Activated T-cell treated with anti-CD3 and anti-CD28 coated beads, Interleukin-2, amount 50 U/mL, for 4 hours (primary cell): ENCODE data around the gene XPR1. TPM values are rescaled to one million over a fixed set of nuclear protein-coding genes. Genes with fewer than 3 reads are reported as not detected.
"Not testable (repeated sequence)": the region's sequence is repeated elsewhere in the genome, so short reads cannot be mapped to it uniquely, and the experiment has no call there.

ENCODE experiments used
- ATAC-seq, 2 donors: fragments of 200-7000 bp; cut with Tn5 transposase; one replicate each; pipeline ENCODE4 v1.10.0; 2021
- DNase-seq: peaks from one replicate; pipeline ENCODE4 v3.0.0-alpha.2; 2020
- H3K27me3 Mint-ChIP-seq: one replicate; pipeline ENCODE4 v1.8.0; 2021; ENCODE audit warnings: low read depth, mixed read lengths
- H3K36me3 Mint-ChIP-seq: one replicate; pipeline ENCODE4 v1.8.0; 2022; ENCODE audit warnings: mixed read lengths; ENCODE audit not compliant: insufficient read depth
- H3K4me1 Mint-ChIP-seq: one replicate; pipeline ENCODE4 v1.8.0; 2021; ENCODE audit warnings: low read depth, mixed read lengths
- H3K4me3 Mint-ChIP-seq: one replicate; pipeline ENCODE4 v1.8.0; 2021; ENCODE audit warnings: mild to moderate bottlenecking, moderate library complexity, mixed read lengths
- H3K9me3 Mint-ChIP-seq: one replicate; pipeline ENCODE4 v1.8.0; 2021; ENCODE audit warnings: mixed read lengths
- total RNA-seq, 3 donors: library from RNA; stranded (reverse); gene quantifications; one replicate each; pipeline ENCODE4 v1.2.1, GENCODE V29; 2021

XPR1 gene
- total RNA-seq, 3 donors from 2014 or later: 25.2 to 26.7 (median 25.8) TPM

DNA sequence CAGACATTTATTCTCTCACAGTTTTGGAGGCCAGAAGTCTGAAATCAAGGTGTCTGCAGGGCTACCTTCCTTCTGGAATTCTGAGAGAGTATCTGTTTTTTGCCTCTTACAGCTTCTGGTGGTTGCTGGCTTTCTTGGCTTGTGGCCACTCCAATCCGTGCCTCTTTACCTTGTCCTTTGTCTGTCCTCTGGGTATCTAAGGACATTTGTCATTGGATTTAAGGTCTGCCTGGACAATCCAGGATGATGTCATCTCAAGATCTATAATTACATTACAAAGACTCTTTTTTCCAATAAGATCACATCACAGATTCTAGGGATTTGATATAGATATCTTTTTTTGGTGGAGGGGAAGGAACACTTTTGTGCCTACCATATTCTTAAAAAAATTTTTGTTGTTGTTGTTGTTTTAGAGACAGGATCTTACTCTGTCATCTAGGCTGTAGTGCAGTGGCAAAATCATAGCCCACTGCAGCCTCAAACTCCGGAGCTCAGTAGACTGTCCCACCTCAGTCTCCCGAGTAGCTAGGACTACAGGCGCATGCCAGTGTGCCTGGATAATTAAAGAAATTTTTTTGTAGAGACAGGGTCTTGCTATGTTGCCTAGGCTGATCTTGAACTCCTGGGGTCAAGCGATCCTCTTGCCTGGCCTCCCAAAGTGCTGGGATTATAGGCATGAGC, 61.9 kb downstream of the XPR1 start:
- H3K27me3 Mint-ChIP-seq: no peaks in the 10 kb centered on the region
- peaks cover 44% of the 10 kb centered on the region for H3K9me3 Mint-ChIP-seq
- H3K4me1 Mint-ChIP-seq: peaks cover 31% of the 10 kb centered on the region
- DNase-seq: no peak
- peaks cover 44% of the 10 kb centered on the region for H3K36me3 Mint-ChIP-seq
- no peak overlapping the region for H3K4me3 Mint-ChIP-seq
- ATAC-seq: no peak

DNA sequence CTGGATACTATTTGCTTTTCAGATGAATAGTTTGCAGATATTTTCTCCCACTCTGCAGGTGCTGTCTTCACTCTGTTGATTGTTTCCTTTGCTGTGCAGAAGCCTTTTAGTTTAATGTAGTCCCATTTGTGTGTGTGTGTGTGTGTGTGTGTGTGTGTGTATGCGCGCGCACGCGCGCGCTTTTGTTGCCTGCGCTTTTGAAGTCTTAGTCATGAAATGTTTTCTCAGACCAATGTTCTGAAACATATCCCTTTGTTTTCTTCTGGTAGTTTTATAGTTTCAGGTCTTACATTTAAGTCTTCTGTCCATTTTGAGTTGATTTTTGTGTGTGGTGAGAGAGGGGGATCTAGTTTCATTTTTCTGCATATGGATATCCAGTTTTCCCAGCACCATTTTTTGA, 63.5 kb downstream of the XPR1 start:
- Mint-ChIP-seq H3K4me3 (no peak overlapping the region), H3K9me3 (peaks cover 47% of the 10 kb centered on the region), H3K4me1 (peaks cover 31% of the 10 kb centered on the region), H3K36me3 (peaks cover 47% of the 10 kb centered on the region), H3K27me3 (no peaks in the 10 kb centered on the region)
- DNase-seq (no peak), ATAC-seq (no peak)

DNA sequence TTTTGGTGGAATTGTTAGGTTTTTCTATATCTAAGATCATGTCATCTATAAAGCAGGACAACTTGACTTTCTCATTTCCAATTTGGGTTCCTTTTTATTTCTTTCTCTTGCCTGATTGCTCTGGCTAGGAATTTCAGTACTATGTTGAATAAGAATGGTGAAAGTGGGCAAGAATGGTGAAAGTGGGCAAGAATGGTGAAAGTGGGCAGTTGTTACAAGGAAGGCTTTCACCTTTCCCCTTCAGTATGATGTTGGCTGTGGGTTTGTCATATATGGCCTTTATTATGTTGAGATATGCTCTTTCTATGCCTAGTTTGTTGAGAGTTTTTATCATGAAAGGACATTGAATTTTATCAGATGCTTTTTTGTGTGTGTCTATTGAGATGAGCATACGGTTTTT, 64.5 kb downstream of the XPR1 start:
- H3K4me1 Mint-ChIP-seq: peaks cover 26% of the 10 kb centered on the region
- ATAC-seq (no peak), DNase-seq (no peak)
- no peak overlapping the region for H3K4me3 Mint-ChIP-seq
- no peaks in the 10 kb centered on the region for H3K27me3 Mint-ChIP-seq
- H3K9me3 Mint-ChIP-seq: peaks cover 47% of the 10 kb centered on the region
- peaks cover 47% of the 10 kb centered on the region for H3K36me3 Mint-ChIP-seq

GRCh38 chr1:180698580-180698979, 66.8 kb downstream of the XPR1 start:
- Mint-ChIP-seq H3K27me3 (no peaks in the 10 kb centered on the region), H3K4me3 (no peak overlapping the region), H3K4me1 (peaks cover 9% of the 10 kb centered on the region), H3K36me3 (peaks cover 47% of the 10 kb centered on the region), H3K9me3 (peaks cover 55% of the 10 kb centered on the region)
- ATAC-seq (no peak), DNase-seq (no peak)

DNA sequence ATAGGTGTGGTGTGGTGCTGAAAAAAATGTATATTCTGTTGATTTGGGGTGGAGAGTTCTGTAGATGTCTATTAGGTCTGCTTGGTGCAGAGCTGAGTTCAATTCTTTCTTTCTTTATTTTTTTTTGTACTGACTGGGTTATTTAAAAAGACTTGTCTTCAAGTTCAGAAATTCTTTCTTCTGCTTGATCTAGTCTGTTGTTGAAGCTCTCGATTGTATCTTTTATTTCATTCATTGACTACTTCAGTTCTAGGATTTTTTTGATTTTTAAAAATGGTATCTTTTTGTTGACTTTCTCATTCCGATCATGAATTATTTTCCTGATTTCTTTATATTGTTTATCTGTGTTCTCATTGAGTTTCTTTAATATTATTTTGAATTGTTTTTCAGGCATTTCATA, 70.6 kb downstream of the XPR1 start:
- peaks cover 24% of the 10 kb centered on the region for H3K36me3 Mint-ChIP-seq
- not testable (repeated sequence) for H3K27me3 Mint-ChIP-seq, H3K4me1 Mint-ChIP-seq, ATAC-seq, H3K4me3 Mint-ChIP-seq, DNase-seq
- peaks cover 24% of the 10 kb centered on the region for H3K9me3 Mint-ChIP-seq

DNA sequence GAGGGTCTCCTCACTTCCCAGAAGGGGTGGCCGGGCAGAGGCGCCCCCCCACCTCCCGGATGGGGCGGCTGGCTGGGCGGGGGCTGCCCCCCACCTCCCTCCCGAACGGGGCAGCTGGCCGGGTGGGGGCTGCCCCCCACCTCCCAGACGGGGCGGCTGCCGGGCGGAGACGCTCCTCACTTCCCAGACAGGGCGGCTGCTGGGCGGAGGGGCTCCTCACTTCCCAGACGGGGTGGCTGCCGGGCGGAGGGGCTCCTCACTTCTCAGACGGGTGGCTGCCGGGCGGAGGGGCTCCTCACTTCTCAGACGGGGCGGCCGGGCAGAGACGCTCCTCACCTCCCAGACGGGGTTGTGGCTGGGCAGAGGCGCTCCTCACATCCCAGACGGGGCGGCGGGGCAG, 78.9 kb downstream of the XPR1 start:
- peaks cover 30% of the 10 kb centered on the region for H3K36me3 Mint-ChIP-seq
- ATAC-seq, DNase-seq: not testable (repeated sequence)

GRCh38 chr1:180711260-180711659, 79.4 kb downstream of the XPR1 start:
- H3K4me3 Mint-ChIP-seq, H3K27me3 Mint-ChIP-seq, H3K4me1 Mint-ChIP-seq, ATAC-seq, DNase-seq: not testable (repeated sequence)
- H3K36me3 Mint-ChIP-seq: peaks cover 30% of the 10 kb centered on the region
- H3K9me3 Mint-ChIP-seq: peaks cover 26% of the 10 kb centered on the region

More for the DNA sequence above, 78.9 kb downstream of the XPR1 start:
- not testable (repeated sequence) for H3K27me3 Mint-ChIP-seq, H3K4me3 Mint-ChIP-seq, H3K4me1 Mint-ChIP-seq
- H3K9me3 Mint-ChIP-seq: peaks cover 26% of the 10 kb centered on the region

DNA sequence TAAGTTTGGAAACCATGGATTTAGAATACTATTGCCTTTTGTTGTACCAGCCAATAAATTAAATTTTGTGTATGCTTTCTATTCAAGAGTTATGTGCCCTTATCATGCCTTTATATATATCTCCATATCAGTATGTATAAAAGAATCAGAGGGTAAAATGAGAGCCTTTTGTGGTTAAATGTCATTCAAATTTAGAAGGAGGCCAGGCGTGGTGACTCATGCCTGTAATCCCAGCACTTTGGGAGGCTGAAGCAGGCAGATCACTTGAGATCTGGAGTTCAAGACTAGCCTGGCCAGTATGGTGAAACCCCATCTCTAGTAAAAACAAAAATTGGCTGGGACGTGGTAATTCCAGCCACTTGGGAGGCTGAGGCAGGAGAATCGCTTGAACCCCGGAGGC, 88.9 kb downstream of the XPR1 start:
- Mint-ChIP-seq H3K4me3 (no peak overlapping the region), H3K4me1 (peaks cover 4% of the 10 kb centered on the region), H3K36me3 (peaks cover 13% of the 10 kb centered on the region), H3K27me3 (no peaks in the 10 kb centered on the region), H3K9me3 (peaks cover 9% of the 10 kb centered on the region)
- ATAC-seq: no peak
- DNase-seq: no peak

DNA sequence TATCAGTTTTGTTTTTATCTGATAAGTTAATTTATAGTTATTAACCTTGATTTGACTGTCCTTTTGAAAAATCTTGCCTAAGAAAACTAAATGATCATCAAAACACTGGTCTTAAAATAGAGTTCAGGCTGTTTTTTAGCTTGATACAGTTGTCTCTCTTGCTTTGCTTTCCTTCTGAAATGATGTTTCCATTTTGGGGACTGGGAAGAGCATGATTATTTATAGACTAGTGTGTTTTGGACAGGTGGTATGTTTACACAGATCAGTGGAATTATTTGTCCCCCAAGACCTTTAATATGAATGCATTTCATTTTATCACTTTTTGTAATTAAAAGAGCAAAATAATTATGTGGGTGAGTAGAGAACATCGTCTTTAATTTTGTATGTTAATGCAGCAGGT, 90.8 kb downstream of the XPR1 start:
- Mint-ChIP-seq H3K27me3 (no peaks in the 10 kb centered on the region), H3K4me3 (no peak overlapping the region), H3K9me3 (peaks cover 14% of the 10 kb centered on the region), H3K4me1 (peaks cover 4% of the 10 kb centered on the region), H3K36me3 (peaks cover 15% of the 10 kb centered on the region)
- DNase-seq (no peak), ATAC-seq (no peak)

DNA sequence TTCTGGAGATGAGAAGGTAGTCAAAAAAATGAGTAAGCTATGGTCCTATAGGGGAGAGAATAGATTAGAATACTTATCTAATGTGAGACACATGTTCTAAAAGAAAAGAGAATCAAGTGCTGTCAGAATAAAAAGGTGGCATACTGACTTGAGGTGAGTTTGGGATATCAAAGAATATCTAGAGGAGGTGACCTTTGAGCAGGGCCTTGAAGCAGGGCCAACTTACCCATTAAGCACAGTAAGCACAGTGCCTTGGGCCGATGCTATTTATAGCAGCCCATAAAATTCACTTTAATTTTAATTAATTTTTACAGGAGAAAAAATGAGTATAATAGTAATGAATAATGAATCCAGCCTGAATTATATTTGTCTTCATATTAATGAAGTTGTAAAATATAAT, 92.2 kb downstream of the XPR1 start:
- Mint-ChIP-seq H3K9me3 (peaks cover 23% of the 10 kb centered on the region), H3K4me3 (no peak overlapping the region), H3K36me3 (peaks cover 18% of the 10 kb centered on the region), H3K4me1 (peaks cover 4% of the 10 kb centered on the region), H3K27me3 (no peaks in the 10 kb centered on the region)
- DNase-seq (no peak), ATAC-seq (no peak)

- ATAC-seq, H3K4me1 Mint-ChIP-seq, H3K27me3 Mint-ChIP-seq, DNase-seq, H3K4me3 Mint-ChIP-seq: not testable (repeated sequence)
- Mint-ChIP-seq H3K9me3 (peaks cover 39% of the 10 kb centered on the region), H3K36me3 (peaks cover 28% of the 10 kb centered on the region)
These were observed 94.2 kb downstream of the XPR1 start for GRCh38 chr1:180726024-180726423.

DNA sequence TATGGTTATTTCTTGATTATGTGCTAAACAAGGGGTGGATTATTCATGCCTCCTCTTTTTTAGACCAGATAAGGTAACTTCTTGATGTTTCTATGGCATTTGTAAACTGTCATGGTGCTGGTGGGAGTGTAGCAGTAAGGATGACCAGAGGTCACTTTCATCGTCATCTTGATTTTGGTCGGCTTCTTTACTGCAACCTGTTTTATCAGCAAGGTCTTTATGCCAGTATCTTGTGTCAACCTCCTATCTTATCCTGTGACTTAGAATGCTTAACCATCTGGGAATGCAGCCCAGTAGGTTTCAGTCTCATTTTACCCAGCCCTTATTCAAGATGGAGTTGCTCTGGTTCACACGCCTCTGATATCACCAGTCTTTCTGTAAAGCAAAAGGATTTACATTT, 95.9 kb downstream of the XPR1 start:
- ATAC-seq, H3K4me3 Mint-ChIP-seq, DNase-seq, H3K27me3 Mint-ChIP-seq, H3K4me1 Mint-ChIP-seq: not testable (repeated sequence)
- peaks cover 52% of the 10 kb centered on the region for H3K9me3 Mint-ChIP-seq
- H3K36me3 Mint-ChIP-seq: peaks cover 34% of the 10 kb centered on the region

DNA sequence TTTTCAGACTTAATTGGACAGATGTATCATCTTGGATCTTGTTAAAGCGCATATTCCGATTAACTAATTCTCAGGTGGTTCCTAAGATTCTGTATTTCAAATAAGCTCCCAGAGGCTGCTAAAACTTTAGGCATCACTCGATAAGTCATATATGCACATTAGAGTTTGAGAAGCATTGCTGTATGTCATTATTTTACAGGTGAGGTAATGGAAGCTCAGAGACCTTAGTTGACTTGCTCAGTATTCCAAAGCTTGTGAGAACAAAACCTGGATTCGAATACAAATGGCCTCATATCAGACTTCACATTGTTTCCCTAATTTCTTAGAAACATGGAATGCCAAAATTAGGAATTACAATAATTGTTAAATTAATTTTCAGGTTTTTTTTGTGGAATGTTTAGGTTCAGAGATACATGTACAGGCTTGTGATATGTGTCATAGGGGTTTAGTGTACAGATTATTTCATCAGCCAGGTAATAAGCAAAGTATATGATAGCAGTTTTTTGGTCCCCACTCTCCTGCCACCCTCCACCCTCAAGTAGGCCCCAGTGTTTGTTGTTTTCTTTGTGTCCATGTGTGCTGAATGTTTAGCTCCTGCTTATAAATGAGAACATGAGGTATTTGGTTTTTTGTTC, 96.8 kb downstream of the XPR1 start:
- DNase-seq (no peak), ATAC-seq (no peak)
- Mint-ChIP-seq H3K4me3 (no peak overlapping the region), H3K27me3 (no peaks in the 10 kb centered on the region), H3K4me1 (no peaks in the 10 kb centered on the region), H3K9me3 (peaks cover 61% of the 10 kb centered on the region), H3K36me3 (peaks cover 41% of the 10 kb centered on the region)

- ATAC-seq (no peak), DNase-seq (no peak)
- Mint-ChIP-seq H3K4me1 (no peaks in the 10 kb centered on the region), H3K9me3 (peaks cover 71% of the 10 kb centered on the region), H3K27me3 (no peaks in the 10 kb centered on the region), H3K36me3 (peaks cover 54% of the 10 kb centered on the region), H3K4me3 (no peak overlapping the region)
These were observed 99.3 kb downstream of the XPR1 start for GRCh38 chr1:180731131-180731530.

DNA sequence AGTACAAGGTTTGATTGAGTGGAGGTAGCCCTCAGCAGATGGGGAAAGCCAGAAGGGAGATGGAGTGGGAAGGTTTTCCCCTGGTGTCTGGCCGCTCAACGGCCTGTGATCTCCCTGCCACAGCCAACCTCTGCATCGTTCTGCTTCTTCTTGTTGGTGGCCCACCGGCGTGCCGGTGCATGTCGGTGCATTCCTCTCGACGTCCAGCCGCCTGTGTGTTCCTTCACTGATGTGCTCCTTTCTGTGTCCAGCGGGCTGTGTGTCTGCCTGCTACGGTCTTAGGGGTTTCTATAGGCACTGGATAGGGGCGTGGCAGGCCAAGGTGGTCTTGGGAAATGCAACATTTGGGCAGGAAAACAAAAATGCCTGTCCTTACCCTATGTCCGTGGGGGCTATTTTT, 101.0 kb downstream of the XPR1 start:
- peaks cover 76% of the 10 kb centered on the region for H3K9me3 Mint-ChIP-seq
- H3K27me3 Mint-ChIP-seq: no peaks in the 10 kb centered on the region
- H3K4me1 Mint-ChIP-seq: no peaks in the 10 kb centered on the region
- no peak overlapping the region for H3K4me3 Mint-ChIP-seq
- H3K36me3 Mint-ChIP-seq: peaks cover 55% of the 10 kb centered on the region
- ATAC-seq: no peak
- DNase-seq: no peak
